ENCODE results near the gene TNNT2. TPM values are rescaled to one million over a fixed set of nuclear protein-coding genes. Genes with fewer than 3 reads are reported as not detected.

The TNNT2 gene
- total and polyA plus RNA-seq, 2 of the 8 experiments (the other 6 are each of a cell fraction or from before 2014, with no cell fraction given): 3.1 to 21.0 TPM

GRCh38 chr1:201356701-201357100, 20.8 kb downstream of the TNNT2 start:
- Histone ChIP-seq H2BK20ac (ENCODE audit: low read length) (no peak overlapping the region), H4K5ac (ENCODE audit: insufficient read length, low read depth, low read length) (no peak overlapping the region), H3K9me3 (ENCODE audit: insufficient read depth in 2 of 2, low read depth in 1 of 2, low read length in 1 of 2) (no peaks in the 10 kb centered on the region), H3K14ac (ENCODE audit: insufficient read length) (no peak overlapping the region), H3K23ac (ENCODE audit: insufficient read length) (no peak overlapping the region), H3K56ac (replicated peaks; ENCODE audit: insufficient read length, low read depth, low read length) (no peak overlapping the region), H3K27ac (ENCODE audit: low read depth, low read length) (no peak overlapping the region), H3K4ac (replicated peaks; ENCODE audit: insufficient read length, low read depth, low read length) (no peak overlapping the region), H3K9ac (replicated peaks in 1 of 4; ENCODE audit: extremely low read depth in 1 of 4, low read depth in 3 of 4, low read length in 3 of 4) (no peak overlapping the region), H3K27me3 (replicated peaks in 1 of 4; ENCODE audit: control insufficient read depth in 3 of 4, extremely low read depth in 1 of 4, insufficient read depth in 3 of 4, low read length in 3 of 4) (no peaks in the 10 kb centered on the region), H3K23me2 (ENCODE audit: low read depth, low read length) (no peaks in the 10 kb centered on the region), H2BK15ac (ENCODE audit: low read length) (no peak overlapping the region), H3K79me2 (ENCODE audit: control insufficient read depth in 1 of 2, insufficient read depth in 2 of 2, low read length in 2 of 2) (no peaks in the 10 kb centered on the region), H2BK12ac (ENCODE audit: low read depth, low read length) (no peak overlapping the region), H2BK5ac (ENCODE audit: low read depth, low read length) (no peak overlapping the region), H4K91ac (replicated peaks; ENCODE audit: insufficient read length, low read length) (no peak overlapping the region), H3K18ac (ENCODE audit: extremely low read depth, low read length) (no peak overlapping the region), H3K36me3 (ENCODE audit: control insufficient read depth in 2 of 4, insufficient read depth in 4 of 4, low read length in 3 of 4) (no peaks in the 10 kb centered on the region), H2AFZ (ENCODE audit: low read length) (no peak overlapping the region), H2AK5ac (ENCODE audit: low read depth, low read length) (no peak overlapping the region), H2BK120ac (replicated peaks; ENCODE audit: low read depth, low read length) (no peak overlapping the region), H4K8ac (ENCODE audit: extremely low read depth, insufficient read depth, low read length) (no peak overlapping the region), H4K20me1 (replicated peaks in 1 of 2; ENCODE audit: control insufficient read depth in 1 of 2, insufficient read depth in 2 of 2, low read length in 2 of 2) (no peaks in the 10 kb centered on the region), H3K4me2 (ENCODE audit: insufficient read depth in 1 of 2, low read depth in 2 of 2, low read length in 2 of 2) (no peak overlapping the region), H3K79me1 (ENCODE audit: low read depth, low read length) (no peaks in the 10 kb centered on the region), H3K4me3 (ENCODE audit: extremely low read depth in 1 of 4, insufficient read depth in 2 of 4, low read depth in 3 of 4, low read length in 4 of 4) (no peak overlapping the region), H3K4me1 (replicated peaks in 1 of 4; ENCODE audit: control insufficient read depth in 3 of 4, insufficient read depth in 4 of 4, low read length in 3 of 4) (peaks cover 0 to 4% (median 2%) of the 10 kb centered on the region in 4 experiments; a peak in 5 of 7 replicates)
- ChIA-PET POLR2A (ENCODE audit: partially characterized antibody) (interaction anchor here (1.0 to 7.7 kb wide), 3 partner anchors 10 to 17 kb away, joined by 3 to 49 read pairs (median 5); no protein-coding TSS in a partner anchor), CTCF (ENCODE audit: partially characterized antibody) (interaction anchor here (0.6 to 14.7 kb wide), 9 partner anchors 10 to 104 kb away, joined by 3 to 275 read pairs (median 151); partner anchors contain the start of genes LAD1 and TNNT2)
- DNase-seq (ENCODE audit: low read depth in 1 of 2, low spot score in 2 of 2): no peak
- no peak for FAIRE-seq
- 83% methylated on average over 8 of the region's 11 CpGs; no CpG with 5 or more reads in 1 of the 2 experiments for WGBS, 2 experiments (ENCODE audit: extremely low coverage in 1 of 2, insufficient coverage in 1 of 2, insufficient read length in 1 of 2, insufficient replicate concordance in 2 of 2, low coverage in 1 of 2, low lambda C conversion rate in 2 of 2, missing lambda C conversion rate in 1 of 2)
- no peak for TF ChIP-seq TAF1 (IDR thresholded peaks at IDR 0.05; ENCODE audit: low read depth, low read length)
- no peak for TF ChIP-seq SRF (IDR thresholded peaks at IDR 0.05; ENCODE audit: low read depth, low read length)
- TF ChIP-seq SIN3A (conservative IDR thresholded peaks at IDR 0.05 in 1 of 2, IDR thresholded peaks at IDR 0.05 in 1 of 2; ENCODE audit: low read depth in 1 of 2, low read length in 2 of 2): no peak
- TF ChIP-seq SIRT6 (IDR thresholded peaks at IDR 0.05; ENCODE audit: low read length): no peak
- no peak for TF ChIP-seq SUZ12 (IDR thresholded peaks at IDR 0.05; ENCODE audit: low read length)
- TF ChIP-seq POLR2A (IDR thresholded peaks at IDR 0.05; ENCODE audit: control extremely low read depth in 1 of 2, low read depth in 2 of 2, low read length in 2 of 2): no peak
- TF ChIP-seq JUND (IDR thresholded peaks at IDR 0.05; ENCODE audit: low read length): no peak
- no peak for TF ChIP-seq CTCF (IDR thresholded peaks at IDR 0.05; ENCODE audit: control extremely low read depth in 1 of 3, insufficient read depth in 1 of 3, low read depth in 1 of 3, low read length in 3 of 3)

Measured in H1 (cell line).